ENCODE measurements around the gene SOD1. TPM values are rescaled to one million over a fixed set of nuclear protein-coding genes. Genes with fewer than 3 reads are reported as not detected.

The SOD1 gene
- total RNA-seq, 1 experiment from 2014 or later: 275 TPM

- Histone ChIP-seq H2AFZ (ENCODE audit: low read length) (no peak overlapping the region), H3K4me1 (ENCODE audit: low read length) (peaks cover 35% of the 10 kb centered on the region), H3K79me2 (ENCODE audit: low read length) (peaks cover 36% of the 10 kb centered on the region), H3K9ac (ENCODE audit: low read length) (no peak overlapping the region), H4K20me1 (ENCODE audit: insufficient read depth, low read depth, low read length) (no peaks in the 10 kb centered on the region), H3K27ac (ENCODE audit: low read length) (no peak overlapping the region), H3K9me2 (replicated peaks; ENCODE audit: insufficient read depth, low read length) (no peaks in the 10 kb centered on the region), H3K9me3 (ENCODE audit: low read length) (no peaks in the 10 kb centered on the region), H3K4me3 (ENCODE audit: low read length) (no peak overlapping the region), H3K27me3 (ENCODE audit: low read length) (no peaks in the 10 kb centered on the region), H3K36me3 (ENCODE audit: insufficient read depth, low read length) (peaks cover 50% of the 10 kb centered on the region), H3K4me2 (ENCODE audit: low read depth, low read length, poor library complexity, severe bottlenecking) (no peak overlapping the region)
- no peak for DNase-seq
These were observed 19.0 kb downstream of the SOD1 start for GRCh38 chr21:31678478-31678877.

- no peaks in the 10 kb centered on the region for H4K20me1 ChIP-seq (ENCODE audit: insufficient read depth, low read depth, low read length)
- H3K4me3 ChIP-seq (ENCODE audit: low read length): no peak overlapping the region
- no peaks in the 10 kb centered on the region for H3K9me3 ChIP-seq (ENCODE audit: low read length)
- no peak for DNase-seq
- H2AFZ ChIP-seq (ENCODE audit: low read length): no peak overlapping the region
- peaks cover 13% of the 10 kb centered on the region for H3K4me1 ChIP-seq (ENCODE audit: low read length)
- no peak overlapping the region for H3K9ac ChIP-seq (ENCODE audit: low read length)
- no peak overlapping the region for H3K27ac ChIP-seq (ENCODE audit: low read length)
- H3K27me3 ChIP-seq (ENCODE audit: low read length): no peaks in the 10 kb centered on the region
- H3K36me3 ChIP-seq (ENCODE audit: insufficient read depth, low read length): peaks cover 77% of the 10 kb centered on the region
- H3K79me2 ChIP-seq (ENCODE audit: low read length): peaks cover 63% of the 10 kb centered on the region
- H3K9me2 ChIP-seq (replicated peaks; ENCODE audit: insufficient read depth, low read length): no peaks in the 10 kb centered on the region
- H3K4me2 ChIP-seq (ENCODE audit: low read depth, low read length, poor library complexity, severe bottlenecking): no peak overlapping the region
These were observed 23.1 kb downstream of the SOD1 start for GRCh38 chr21:31682620-31683019.

- Histone ChIP-seq H3K79me2 (ENCODE audit: low read length) (peaks cover 63% of the 10 kb centered on the region), H3K9ac (ENCODE audit: low read length) (no peak overlapping the region), H3K4me2 (ENCODE audit: low read depth, low read length, poor library complexity, severe bottlenecking) (no peak overlapping the region), H3K4me1 (ENCODE audit: low read length) (peaks cover 9% of the 10 kb centered on the region), H3K4me3 (ENCODE audit: low read length) (no peak overlapping the region), H3K27ac (ENCODE audit: low read length) (no peak overlapping the region), H4K20me1 (ENCODE audit: insufficient read depth, low read depth, low read length) (no peaks in the 10 kb centered on the region), H3K9me2 (replicated peaks; ENCODE audit: insufficient read depth, low read length) (no peaks in the 10 kb centered on the region), H2AFZ (ENCODE audit: low read length) (no peak overlapping the region), H3K36me3 (ENCODE audit: insufficient read depth, low read length) (peaks cover 74% of the 10 kb centered on the region), H3K9me3 (ENCODE audit: low read length) (no peaks in the 10 kb centered on the region), H3K27me3 (ENCODE audit: low read length) (no peaks in the 10 kb centered on the region)
- no peak for DNase-seq
These were observed 23.5 kb downstream of the SOD1 start for GRCh38 chr21:31683029-31683428.

- no peak for DNase-seq
- H3K4me2 ChIP-seq (ENCODE audit: low read depth, low read length, poor library complexity, severe bottlenecking): no peak overlapping the region
- no peaks in the 10 kb centered on the region for H3K4me1 ChIP-seq (ENCODE audit: low read length)
- H3K36me3 ChIP-seq (ENCODE audit: insufficient read depth, low read length): peaks cover 66% of the 10 kb centered on the region
- no peaks in the 10 kb centered on the region for H3K9me2 ChIP-seq (replicated peaks; ENCODE audit: insufficient read depth, low read length)
- H3K4me3 ChIP-seq (ENCODE audit: low read length): no peak overlapping the region
- H4K20me1 ChIP-seq (ENCODE audit: insufficient read depth, low read depth, low read length): no peaks in the 10 kb centered on the region
- H3K9me3 ChIP-seq (ENCODE audit: low read length): no peaks in the 10 kb centered on the region
- H2AFZ ChIP-seq (ENCODE audit: low read length): no peak overlapping the region
- no peaks in the 10 kb centered on the region for H3K27me3 ChIP-seq (ENCODE audit: low read length)
- no peak overlapping the region for H3K9ac ChIP-seq (ENCODE audit: low read length)
- H3K27ac ChIP-seq (ENCODE audit: low read length): no peak overlapping the region
- peaks cover 62% of the 10 kb centered on the region for H3K79me2 ChIP-seq (ENCODE audit: low read length)
These were observed 25.4 kb downstream of the SOD1 start for GRCh38 chr21:31684918-31685317.

GRCh38 chr21:31686272-31686915 is 26.9 kb downstream of the SOD1 start:
- Histone ChIP-seq H3K27me3 (ENCODE audit: low read length) (no peaks in the 10 kb centered on the region), H3K79me2 (ENCODE audit: low read length) (peaks cover 64% of the 10 kb centered on the region), H3K9me2 (replicated peaks; ENCODE audit: insufficient read depth, low read length) (no peaks in the 10 kb centered on the region), H4K20me1 (ENCODE audit: insufficient read depth, low read depth, low read length) (no peaks in the 10 kb centered on the region), H3K27ac (ENCODE audit: low read length) (no peak overlapping the region), H3K9me3 (ENCODE audit: low read length) (no peaks in the 10 kb centered on the region), H3K9ac (ENCODE audit: low read length) (no peak overlapping the region), H3K4me3 (ENCODE audit: low read length) (no peak overlapping the region), H3K4me2 (ENCODE audit: low read depth, low read length, poor library complexity, severe bottlenecking) (no peak overlapping the region), H3K36me3 (ENCODE audit: insufficient read depth, low read length) (peaks cover 66% of the 10 kb centered on the region), H2AFZ (ENCODE audit: low read length) (no peak overlapping the region), H3K4me1 (ENCODE audit: low read length) (no peaks in the 10 kb centered on the region)
- no peak for DNase-seq

GRCh38 chr21:31687108-31687507 is 27.6 kb downstream of the SOD1 start:
- no peaks in the 10 kb centered on the region for H3K9me2 ChIP-seq (replicated peaks; ENCODE audit: insufficient read depth, low read length)
- H3K36me3 ChIP-seq (ENCODE audit: insufficient read depth, low read length): peaks cover 73% of the 10 kb centered on the region
- H3K9me3 ChIP-seq (ENCODE audit: low read length): no peaks in the 10 kb centered on the region
- H4K20me1 ChIP-seq (ENCODE audit: insufficient read depth, low read depth, low read length): no peaks in the 10 kb centered on the region
- no peak for DNase-seq
- no peak overlapping the region for H3K9ac ChIP-seq (ENCODE audit: low read length)
- no peak overlapping the region for H3K4me3 ChIP-seq (ENCODE audit: low read length)
- H3K79me2 ChIP-seq (ENCODE audit: low read length): peaks cover 62% of the 10 kb centered on the region
- no peak overlapping the region for H3K27ac ChIP-seq (ENCODE audit: low read length)
- no peaks in the 10 kb centered on the region for H3K4me1 ChIP-seq (ENCODE audit: low read length)
- H3K27me3 ChIP-seq (ENCODE audit: low read length): no peaks in the 10 kb centered on the region
- no peak overlapping the region for H3K4me2 ChIP-seq (ENCODE audit: low read depth, low read length, poor library complexity, severe bottlenecking)
- H2AFZ ChIP-seq (ENCODE audit: low read length): no peak overlapping the region

- Histone ChIP-seq H3K36me3 (ENCODE audit: insufficient read depth, low read length) (peaks cover 77% of the 10 kb centered on the region), H3K9me2 (replicated peaks; ENCODE audit: insufficient read depth, low read length) (no peaks in the 10 kb centered on the region), H3K27me3 (ENCODE audit: low read length) (no peaks in the 10 kb centered on the region), H3K4me1 (ENCODE audit: low read length) (no peaks in the 10 kb centered on the region), H3K4me2 (ENCODE audit: low read depth, low read length, poor library complexity, severe bottlenecking) (no peak overlapping the region), H3K9me3 (ENCODE audit: low read length) (no peaks in the 10 kb centered on the region), H3K4me3 (ENCODE audit: low read length) (no peak overlapping the region), H2AFZ (ENCODE audit: low read length) (no peak overlapping the region), H4K20me1 (ENCODE audit: insufficient read depth, low read depth, low read length) (no peaks in the 10 kb centered on the region), H3K27ac (ENCODE audit: low read length) (no peak overlapping the region), H3K9ac (ENCODE audit: low read length) (no peak overlapping the region), H3K79me2 (ENCODE audit: low read length) (peaks cover 62% of the 10 kb centered on the region)
- no peak for DNase-seq
These were observed 29.3 kb downstream of the SOD1 start for GRCh38 chr21:31688603-31689368.

- Histone ChIP-seq H3K79me2 (ENCODE audit: low read length) (peaks cover 61% of the 10 kb centered on the region), H3K4me2 (ENCODE audit: low read depth, low read length, poor library complexity, severe bottlenecking) (no peak overlapping the region), H3K9me2 (replicated peaks; ENCODE audit: insufficient read depth, low read length) (no peaks in the 10 kb centered on the region), H3K4me3 (ENCODE audit: low read length) (no peak overlapping the region), H4K20me1 (ENCODE audit: insufficient read depth, low read depth, low read length) (no peaks in the 10 kb centered on the region), H3K9ac (ENCODE audit: low read length) (no peak overlapping the region), H3K27ac (ENCODE audit: low read length) (no peak overlapping the region), H3K4me1 (ENCODE audit: low read length) (no peaks in the 10 kb centered on the region), H3K27me3 (ENCODE audit: low read length) (no peaks in the 10 kb centered on the region), H3K9me3 (ENCODE audit: low read length) (no peaks in the 10 kb centered on the region), H2AFZ (ENCODE audit: low read length) (no peak overlapping the region), H3K36me3 (ENCODE audit: insufficient read depth, low read length) (peaks cover 85% of the 10 kb centered on the region)
- no peak for DNase-seq
These were observed 33.7 kb downstream of the SOD1 start for GRCh38 chr21:31693222-31693621.
